Uterus (tissue), 4 donors: ENCODE data around the gene RASL11B. TPM values are rescaled to one million over a fixed set of nuclear protein-coding genes. Genes with fewer than 3 reads are reported as not detected.

Experiments used
- DNase-seq, 2 donors: peaks; one replicate each; pipeline ENCODE4 v3.0.0-alpha.2; 2019 to 2020
- H3K27ac ChIP-seq, 2 donors: fragments of 200-600 bp; sonication (generic); 1 replicate in 1 of 2; 2 replicates in 1 of 2; pipeline ENCODE4 v1.5.1; 2016 to 2018
- H3K27me3 ChIP-seq, 2 donors: fragments of 200-600 bp; sonication (generic); one replicate each; pipeline ENCODE4 v1.5.1; 2018 to 2019; ENCODE audit warnings: control low read depth in 1 of 2
- H3K36me3 ChIP-seq, 2 donors: fragments of 200-600 bp; sonication (generic); one replicate each; pipeline ENCODE4 v1.5.1; 2019; ENCODE audit warnings: control low read depth in 1 of 2
- H3K4me1 ChIP-seq, 2 donors: fragments of 200-600 bp; sonication (generic); one replicate each; pipeline ENCODE4 v1.5.1; 2018 to 2019; ENCODE audit warnings: control low read depth in 1 of 2
- H3K4me3 ChIP-seq, 2 donors: fragments of 200-600 bp; sonication (generic); 1 replicate in 1 of 2; 2 replicates in 1 of 2; pipeline ENCODE4 v1.5.1; 2018 to 2019; ENCODE audit warnings: mild to moderate bottlenecking in 1 of 2
- H3K9me3 ChIP-seq, 2 donors: fragments of 200-600 bp; sonication (generic); one replicate each; pipeline ENCODE4 v1.5.1; 2019; ENCODE audit warnings: control low read depth in 1 of 2
- CTCF ChIP-seq, 4 experiments: fragments of 200-600 bp in 2 of 4; fragments of 450-650 bp in 2 of 4; sonication (generic) in 2 of 4; IDR thresholded peaks; one replicate each; pipeline ENCODE4 v1.5.1; 2016 to 2019; ENCODE audit warnings: antibody characterized with exemption in 4 of 4, mild to moderate bottlenecking in 2 of 4, moderate library complexity in 1 of 4
- POLR2A ChIP-seq, 2 donors: fragments of 450-650 bp; IDR thresholded peaks; one replicate each; pipeline ENCODE4 v1.6.1; 2016; ENCODE audit warnings: antibody characterized with exemption in 2 of 2, mild to moderate bottlenecking in 1 of 2, moderate library complexity in 1 of 2
- intact Hi-C: fragments of 100-400 bp; cut with DNase I; formaldehyde crosslinking; loops from one replicate; pipeline ENCODE4 v1.15.1; 2023; ENCODE audit warnings: low total_unique reads
- total RNA-seq, 4 donors: library from RNA; depleted of rRNA in 3 of 4; stranded (reverse); fragments of >200 nt in 3 of 4; gene quantifications; one replicate each; pipeline versions ENCODE4 v1.1.0 to v1.2.4, GENCODE V29; 2014 to 2023
- donor health status: DM: yes; HTN: yes; CAD: no.

The RASL11B gene
- total RNA-seq, 4 donors from 2014 or later, result 0.29 to 36.4 (median 4.4) TPM

- H3K4me3 ChIP-seq, result no peak overlapping the region
- intact Hi-C loops, result no loop called here
- no peaks in the 10 kb centered on the region for H3K27me3 ChIP-seq
- H3K9me3 ChIP-seq, result no peaks in the 10 kb centered on the region
- TF ChIP-seq POLR2A (IDR thresholded peaks at IDR 0.05) (no peak), CTCF (IDR thresholded peaks at IDR 0.05) (no peak)
- DNase-seq, result no peak
- H3K4me1 ChIP-seq, result no peaks in the 10 kb centered on the region
- H3K36me3 ChIP-seq, result no peaks in the 10 kb centered on the region
- H3K27ac ChIP-seq, result no peak overlapping the region
These were observed 26.0 kb upstream of the RASL11B start for GRCh38 chr4:52836120-52836519.

- intact Hi-C loops, result no loop called here
- Histone ChIP-seq H3K27me3 (no peaks in the 10 kb centered on the region), H3K4me1 (no peaks in the 10 kb centered on the region), H3K9me3 (no peaks in the 10 kb centered on the region), H3K27ac (no peak overlapping the region), H3K4me3 (no peak overlapping the region), H3K36me3 (no peaks in the 10 kb centered on the region)
- DNase-seq, result no peak
- no peak for TF ChIP-seq POLR2A (IDR thresholded peaks at IDR 0.05)
- TF ChIP-seq CTCF (IDR thresholded peaks at IDR 0.05), result no peak
These were observed 25.4 kb upstream of the RASL11B start for GRCh38 chr4:52836678-52837077.

GRCh38 chr4:52837716-52838558 is 24.2 kb upstream of the RASL11B start:
- Histone ChIP-seq H3K36me3 (no peaks in the 10 kb centered on the region), H3K9me3 (no peaks in the 10 kb centered on the region), H3K27ac (no peak overlapping the region), H3K27me3 (no peaks in the 10 kb centered on the region), H3K4me3 (no peak overlapping the region), H3K4me1 (no peaks in the 10 kb centered on the region)
- no peak for TF ChIP-seq CTCF (IDR thresholded peaks at IDR 0.05)
- TF ChIP-seq POLR2A (IDR thresholded peaks at IDR 0.05), result no peak
- no peak for DNase-seq
- intact Hi-C loops, result no loop called here

GRCh38 chr4:52838729-52839586 is 23.2 kb upstream of the RASL11B start:
- peak overlapping the region; percentile 13 to 27 for H3K27ac ChIP-seq
- H3K9me3 ChIP-seq, result no peaks in the 10 kb centered on the region
- TF ChIP-seq POLR2A (IDR thresholded peaks at IDR 0.05) (no peak), CTCF (IDR thresholded peaks at IDR 0.05) (no peak)

More at GRCh38 chr4:52838729-52839586, 23.2 kb upstream of the RASL11B start:
- Histone ChIP-seq H3K27me3 (no peaks in the 10 kb centered on the region), H3K4me3 (no peak overlapping the region), H3K4me1 (no peaks in the 10 kb centered on the region), H3K36me3 (no peaks in the 10 kb centered on the region)
- intact Hi-C loops, result no loop called here
- no peak for DNase-seq
